Endothelial cell of umbilical vein (primary cell): Measurements from ENCODE around the gene MUC20.
"Not testable (repeated sequence)": the region's sequence is repeated elsewhere in the genome, so short reads cannot be mapped to it uniquely, and the experiment has no call there.

Source experiments
- CTCF ChIP-seq, 2 donors: IDR thresholded peaks; 1 replicate in 1 of 2; 2 replicates in 1 of 2; pipeline ENCODE4 v1.5.1; 2011; ENCODE audit warnings: low read length in 2 of 2, mild to moderate bottlenecking in 2 of 2, moderate library complexity in 2 of 2, control low read depth in 1 of 2, inconsistent platforms in 1 of 2, low read depth in 1 of 2; ENCODE audit not compliant: insufficient read depth in 1 of 2; ENCODE audit errors: extremely low read depth in 1 of 2
- MYC ChIP-seq: IDR thresholded peaks from one replicate; pipeline ENCODE4 v1.6.1; 2011; ENCODE audit warnings: mild to moderate bottlenecking, low read depth, low read length
- POLR2A ChIP-seq: IDR thresholded peaks from 2 replicates; pipeline ENCODE4 v1.6.1; 2012; ENCODE audit warnings: low read depth, mild to moderate bottlenecking, control low read depth, low read length
- POLR2AphosphoS5 ChIP-seq: IDR thresholded peaks from 2 replicates; pipeline ENCODE4 v1.6.1; 2012; ENCODE audit warnings: low read depth, mild to moderate bottlenecking, control low read depth, low read length, moderate library complexity; ENCODE audit not compliant: insufficient read depth

GRCh38 chr3:195719514-195720254 lies 1.1 kb upstream of the MUC20 start:
- TF ChIP-seq MYC; POLR2AphosphoS5; POLR2A; CTCF (IDR thresholded peaks at IDR 0.05; ENCODE audit: extremely low read depth in 1 of 2, insufficient read depth in 1 of 2, low read depth in 1 of 2, low read length in 2 of 2): not testable (repeated sequence)
